AG04450 (cell line): ENCODE measurements around the gene INPP5A. TPM values are rescaled to one million over a fixed set of nuclear protein-coding genes. Genes with fewer than 3 reads are reported as not detected.

Source experiments
- CTCF ChIA-PET: fragments of 300-600, 350-600 bp; formaldehyde crosslinking; extraction: SDS; loops from one replicate; lab custom pipeline; 2022; ENCODE audit warnings: antibody characterized with exemption, inconsistent platforms; lab: Charles Lee
- POLR2A ChIA-PET: fragments of 350-600 bp; formaldehyde crosslinking; extraction: SDS; loops from one replicate; lab custom pipeline; 2021; ENCODE audit warnings: antibody characterized with exemption, inconsistent platforms; lab: Yijun Ruan, JAX
- DNase-seq: peaks from one replicate; pipeline ENCODE4 v3.0.0-alpha.2; 2011; ENCODE audit warnings: low read depth, low spot score
- H3K27ac ChIP-seq: one replicate; pipeline ENCODE4 v1.5.1; 2012; ENCODE audit warnings: low read depth, low read length, control low read depth
- H3K27me3 ChIP-seq: one replicate; pipeline ENCODE4 v1.6.0; 2012; ENCODE audit warnings: low read length; ENCODE audit not compliant: control insufficient read depth, insufficient read depth
- H3K4me3 ChIP-seq: 2 replicates; pipeline ENCODE4 v1.5.1; 2011; ENCODE audit warnings: mild to moderate bottlenecking, low read depth, low read length, control low read depth
- H3K9me3 ChIP-seq: 2 replicates; pipeline ENCODE4 v1.5.1; 2012; ENCODE audit warnings: low read length; ENCODE audit not compliant: control insufficient read depth, insufficient read depth
- CTCF ChIP-seq: IDR thresholded peaks from 2 replicates; pipeline ENCODE4 v1.5.1; 2011; ENCODE audit warnings: low read depth, low read length, control low read depth, inconsistent platforms
- polyA plus RNA-seq: library from polyadenylated mRNA; depleted of rRNA; stranded (reverse); fragments of >200 nt; gene quantifications from 2 replicates; pipeline ENCODE4 v1.2.3, GENCODE V29; 2011

The INPP5A gene
- polyA plus RNA-seq, 1 experiment: 22.5 TPM

- DNase-seq: no peak
- ChIA-PET CTCF (no interaction called here), POLR2A (no interaction called here)
- no peak for TF ChIP-seq CTCF
- peaks cover 6% of the 10 kb centered on the region for H3K9me3 ChIP-seq
- no peak overlapping the region for H3K4me3 ChIP-seq
- no peak overlapping the region for H3K27ac ChIP-seq
- H3K27me3 ChIP-seq: peaks cover 16% of the 10 kb centered on the region
Measured at GRCh38 chr10:132804287-132804686, 266.7 kb downstream of the INPP5A start.

DNA sequence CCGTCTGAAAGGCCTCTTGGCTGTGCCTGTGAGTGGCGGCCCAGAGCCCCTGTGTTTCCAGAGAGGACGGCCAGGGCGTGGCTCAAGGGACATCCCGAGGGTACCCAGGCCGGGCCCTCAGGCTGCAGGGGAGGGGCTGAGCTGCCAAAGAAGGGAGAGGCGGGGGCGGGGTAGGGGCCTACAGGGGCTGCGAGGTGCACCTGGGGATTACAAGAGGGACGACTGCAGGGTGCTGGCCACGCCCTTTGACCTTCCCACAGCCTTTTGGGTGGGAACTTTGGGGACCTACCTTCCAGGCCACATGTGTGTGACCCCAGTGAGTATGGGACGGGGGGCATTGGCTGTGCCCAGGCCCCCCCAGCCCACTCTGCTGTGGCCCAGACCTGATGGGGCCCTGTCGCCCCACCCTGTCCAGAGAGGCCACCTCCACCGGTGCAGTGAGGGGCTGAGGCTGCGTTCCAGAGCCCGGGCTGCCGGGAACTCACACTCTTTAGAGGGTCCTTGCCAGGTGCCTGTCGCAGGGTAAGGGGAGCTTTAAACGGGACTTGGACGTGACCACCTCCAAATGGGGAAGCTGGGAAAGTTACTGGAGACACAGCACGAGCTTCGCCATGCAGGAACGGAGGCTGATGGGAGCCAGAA lies 267.3 kb downstream of the INPP5A start:
- Histone ChIP-seq H3K4me3 (no peak overlapping the region), H3K9me3 (peaks cover 6% of the 10 kb centered on the region), H3K27ac (no peak overlapping the region), H3K27me3 (peaks cover 16% of the 10 kb centered on the region)
- POLR2A ChIA-PET: no interaction called here
- no peak for TF ChIP-seq CTCF
- CTCF ChIA-PET: no interaction called here
- no peak for DNase-seq

DNA sequence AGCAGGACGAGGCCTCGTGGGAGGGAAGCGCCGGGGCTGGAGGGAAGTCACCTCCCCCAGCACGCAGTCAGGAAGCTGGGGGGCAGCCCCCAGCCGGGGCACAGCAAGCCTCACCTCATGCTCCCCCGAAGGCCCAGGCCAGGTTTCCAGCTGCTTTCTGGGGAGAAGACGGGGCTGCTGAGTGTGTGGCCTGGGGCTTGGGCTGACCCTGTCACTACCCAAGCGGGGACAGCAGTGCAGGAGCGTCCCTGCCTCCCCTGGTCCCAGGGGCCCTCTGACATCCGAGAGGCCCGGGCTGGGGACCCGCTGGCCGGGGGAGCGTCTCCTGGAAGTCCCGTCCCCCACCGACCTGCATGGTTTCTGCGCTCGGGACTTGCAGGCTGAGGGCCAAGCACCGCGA lies 268.0 kb downstream of the INPP5A start:
- DNase-seq: no peak
- no peak for TF ChIP-seq CTCF
- Histone ChIP-seq H3K9me3 (peaks cover 6% of the 10 kb centered on the region), H3K27ac (no peak overlapping the region), H3K27me3 (peaks cover 16% of the 10 kb centered on the region), H3K4me3 (no peak overlapping the region)
- POLR2A ChIA-PET: no interaction called here
- CTCF ChIA-PET: interaction anchor here (0.6 kb wide), 2 partner anchors 151 to 501 kb away, joined by 3 to 4 read pairs; no protein-coding TSS in a partner anchor

- Histone ChIP-seq H3K27me3 (peaks cover 16% of the 10 kb centered on the region), H3K9me3 (peaks cover 6% of the 10 kb centered on the region), H3K27ac (no peak overlapping the region), H3K4me3 (no peak overlapping the region)
- CTCF ChIA-PET: interaction anchor here (0.6 kb wide), 2 partner anchors 151 to 501 kb away, joined by 3 to 4 read pairs; no protein-coding TSS in a partner anchor
- POLR2A ChIA-PET: no interaction called here
- TF ChIP-seq CTCF: no peak
- DNase-seq: no peak
Measured at GRCh38 chr10:132806110-132806509, 268.5 kb downstream of the INPP5A start.

- CTCF ChIA-PET: no interaction called here
- peaks cover 5% of the 10 kb centered on the region for H3K9me3 ChIP-seq
- POLR2A ChIA-PET: no interaction called here
- H3K27ac ChIP-seq: no peak overlapping the region
- TF ChIP-seq CTCF: no peak
- H3K27me3 ChIP-seq: peaks cover 16% of the 10 kb centered on the region
- DNase-seq: no peak
- no peak overlapping the region for H3K4me3 ChIP-seq
Measured at GRCh38 chr10:132806561-132807003, 269.0 kb downstream of the INPP5A start.
